ENCODE measurements around the gene ATG101. TPM values are rescaled to one million over a fixed set of nuclear protein-coding genes. Genes with fewer than 3 reads are reported as not detected.
A peak's percentile ranks its signal among the peaks of the same experiment; 100 is the strongest.
"Not testable (repeated sequence)": the region's sequence is repeated elsewhere in the genome, so short reads cannot be mapped to it uniquely, and the experiment has no call there.

ATG101 gene
- total RNA-seq, 2 experiments from 2014 or later = 38.0 to 53.9 TPM

GRCh38 chr12:52097045-52097666 lies 27.4 kb downstream of the ATG101 start:
- DNase-seq (ENCODE audit: low spot score) = no peak
- no peaks in the 10 kb centered on the region for H3K9me2 ChIP-seq (ENCODE audit: insufficient read depth, low read length)

GRCh38 chr12:52104431-52105089 lies 34.8 kb downstream of the ATG101 start:
- H3K27ac ChIP-seq (ENCODE audit: low read depth, low read length, poor library complexity, severe bottlenecking) = peak overlapping the region; percentile 28
- H3K4me2 ChIP-seq (ENCODE audit: low read length) = 0 out of 2 replicates have a peak overlapping the region, but pooled peaks have one; percentile 7
- H2AFZ ChIP-seq (ENCODE audit: low read length); H3K9me2 ChIP-seq (ENCODE audit: insufficient read depth, low read length); CTCF ChIA-PET (ENCODE audit: unreplicated experiment); H3K4me3 ChIP-seq (ENCODE audit: low read depth, low read length, poor library complexity, severe bottlenecking); intact Hi-C loops (cut with micrococcal nuclease; ENCODE audit: unreplicated experiment); POLR2A ChIA-PET; DNase-seq (ENCODE audit: low spot score); H3K79me2 ChIP-seq (ENCODE audit: insufficient read depth, low read depth, low read length); H4K20me1 ChIP-seq (ENCODE audit: insufficient read depth, low read length); H3K4me1 ChIP-seq (ENCODE audit: insufficient read depth, low read length, poor library complexity, severe bottlenecking); H3K9me3 ChIP-seq (ENCODE audit: low read length): not testable (repeated sequence)
- BruUV-seq (replicated peaks) = TSS peak; percentile 7
- peaks cover 64% of the 10 kb centered on the region for H3K36me3 ChIP-seq (ENCODE audit: insufficient read depth, low read length)

More at GRCh38 chr12:52097045-52097666, 27.4 kb downstream of the ATG101 start:
- BruUV-seq (replicated peaks) = no TSS peak
- TF ChIP-seq EZH2phosphoT487 (IDR thresholded peaks at IDR 0.05; ENCODE audit: borderline replicate concordance, low read depth, low read length) (no peak), CTCF (conservative IDR thresholded peaks at IDR 0.05; ENCODE audit: low read length) (no peak)
- H2AFZ ChIP-seq (ENCODE audit: low read length) = no peak overlapping the region
- POLR2A ChIA-PET = no interaction called here
- CTCF ChIA-PET (ENCODE audit: unreplicated experiment) = no interaction called here
- no peaks in the 10 kb centered on the region for H4K20me1 ChIP-seq (ENCODE audit: insufficient read depth, low read length)
- H3K36me3 ChIP-seq (ENCODE audit: insufficient read depth, low read length) = peaks cover 16% of the 10 kb centered on the region; the same call in 1 of the 2 replicates
- H3K9me3 ChIP-seq (ENCODE audit: low read length) = no peaks in the 10 kb centered on the region
- intact Hi-C loops (cut with micrococcal nuclease; ENCODE audit: unreplicated experiment) = no loop called here
- H3K4me3 ChIP-seq (ENCODE audit: low read depth, low read length, poor library complexity, severe bottlenecking) = no peak overlapping the region
- no peak overlapping the region for H3K4me2 ChIP-seq (ENCODE audit: low read length)
- H3K27ac ChIP-seq (ENCODE audit: low read depth, low read length, poor library complexity, severe bottlenecking) = no peak overlapping the region
- H3K79me2 ChIP-seq (ENCODE audit: insufficient read depth, low read depth, low read length) = no peaks in the 10 kb centered on the region
- H3K4me1 ChIP-seq (ENCODE audit: insufficient read depth, low read length, poor library complexity, severe bottlenecking) = no peaks in the 10 kb centered on the region

- H4K20me1 ChIP-seq (ENCODE audit: insufficient read depth, low read length); H2AFZ ChIP-seq (ENCODE audit: low read length); BruUV-seq (replicated peaks); H3K9me3 ChIP-seq (ENCODE audit: low read length); intact Hi-C loops (cut with micrococcal nuclease; ENCODE audit: unreplicated experiment); H3K9me2 ChIP-seq (ENCODE audit: insufficient read depth, low read length): not testable (repeated sequence)
- ChIA-PET POLR2A (interaction anchor here (0.8 to 4.4 kb wide), 5 partner anchors 11 to 91 kb away, joined by 3 to 22 read pairs (median 5); no protein-coding TSS in a partner anchor), CTCF (ENCODE audit: unreplicated experiment) (interaction anchor here (0.6 to 4.9 kb wide), 3 partner anchors 29 to 90 kb away, joined by 3 to 50 read pairs (median 6); no protein-coding TSS in a partner anchor)
- peak; percentile 79 for DNase-seq (ENCODE audit: low spot score)
- Histone ChIP-seq H3K4me2 (ENCODE audit: low read length) (peak overlapping the region; percentile 92), H3K27ac (ENCODE audit: low read depth, low read length, poor library complexity, severe bottlenecking) (peak overlapping the region; percentile 95), H3K4me1 (ENCODE audit: insufficient read depth, low read length, poor library complexity, severe bottlenecking) (peaks cover 51% of the 10 kb centered on the region), H3K4me3 (ENCODE audit: low read depth, low read length, poor library complexity, severe bottlenecking) (peak overlapping the region; percentile 71), H3K36me3 (ENCODE audit: insufficient read depth, low read length) (peaks cover 47% of the 10 kb centered on the region), H3K79me2 (ENCODE audit: insufficient read depth, low read depth, low read length) (peaks cover 61% of the 10 kb centered on the region)
- peak; percentile 71 for TF ChIP-seq CTCF (conservative IDR thresholded peaks at IDR 0.05; ENCODE audit: low read length)
Measured at GRCh38 chr12:52116222-52117125, 46.7 kb downstream of the ATG101 start.

GRCh38 chr12:52117806-52118475 lies 48.2 kb downstream of the ATG101 start:
- not testable (repeated sequence) for H3K9me2 ChIP-seq (ENCODE audit: insufficient read depth, low read length); H3K9me3 ChIP-seq (ENCODE audit: low read length); BruUV-seq (replicated peaks); H2AFZ ChIP-seq (ENCODE audit: low read length); H4K20me1 ChIP-seq (ENCODE audit: insufficient read depth, low read length)
- peak; percentile 80 for DNase-seq (ENCODE audit: low spot score)
- Histone ChIP-seq H3K4me3 (ENCODE audit: low read depth, low read length, poor library complexity, severe bottlenecking) (peak overlapping the region; percentile 71), H3K79me2 (ENCODE audit: insufficient read depth, low read depth, low read length) (peaks cover 47% of the 10 kb centered on the region), H3K36me3 (ENCODE audit: insufficient read depth, low read length) (peaks cover 33% of the 10 kb centered on the region), H3K4me2 (ENCODE audit: low read length) (peak overlapping the region; percentile 92), H3K27ac (ENCODE audit: low read depth, low read length, poor library complexity, severe bottlenecking) (peak overlapping the region; percentile 95), H3K4me1 (ENCODE audit: insufficient read depth, low read length, poor library complexity, severe bottlenecking) (peaks cover 65% of the 10 kb centered on the region)
- intact Hi-C loops (cut with micrococcal nuclease; ENCODE audit: unreplicated experiment) = loop anchor here (1.0 kb wide), 2 partner anchors 35 to 93 kb away; no protein-coding TSS in a partner anchor
- ChIA-PET POLR2A (interaction anchor here (0.9 to 4.4 kb wide), 8 partner anchors 10 to 94 kb away, joined by 3 to 22 read pairs (median 4); partner anchors contain the start of gene ATG101), CTCF (ENCODE audit: unreplicated experiment) (interaction anchor here (0.7 to 4.9 kb wide), 6 partner anchors 29 to 92 kb away, joined by 3 to 50 read pairs (median 5); partner anchors contain the start of gene ATG101)

Measured in OCI-LY7 (cell line).